ENCODE data around the gene C17orf78. TPM values are rescaled to one million over a fixed set of nuclear protein-coding genes. Genes with fewer than 3 reads are reported as not detected.

The C17orf78 gene
- total RNA-seq, 1 donor: not detected

GRCh38 chr17:37413875-37414519 is 38.2 kb downstream of the C17orf78 start:
- H3K4me3 ChIP-seq (ENCODE audit: low read depth, low read length): no peak overlapping the region
- peak; percentile 42 for TF ChIP-seq CTCF (IDR thresholded peaks at IDR 0.05; ENCODE audit: insufficient read depth, low read length)
- no peak for DNase-seq (ENCODE audit: low read depth)

GRCh38 chr17:37417852-37418251 is 42.1 kb downstream of the C17orf78 start:
- DNase-seq (ENCODE audit: low read depth): no peak
- no peak overlapping the region for H3K4me3 ChIP-seq (ENCODE audit: low read depth, low read length)
- TF ChIP-seq CTCF (IDR thresholded peaks at IDR 0.05; ENCODE audit: insufficient read depth, low read length): no peak

GRCh38 chr17:37422971-37423625 is 47.3 kb downstream of the C17orf78 start:
- DNase-seq (ENCODE audit: low read depth): no peak
- TF ChIP-seq CTCF (IDR thresholded peaks at IDR 0.05; ENCODE audit: insufficient read depth, low read length): no peak
- H3K4me3 ChIP-seq (ENCODE audit: low read depth, low read length): no peak overlapping the region

GRCh38 chr17:37425268-37425667 is 49.5 kb downstream of the C17orf78 start:
- no peak for DNase-seq (ENCODE audit: low read depth)
- no peak overlapping the region for H3K4me3 ChIP-seq (ENCODE audit: low read depth, low read length)
- TF ChIP-seq CTCF (IDR thresholded peaks at IDR 0.05; ENCODE audit: insufficient read depth, low read length): no peak

GRCh38 chr17:37429039-37429438 is 53.3 kb downstream of the C17orf78 start:
- no peak overlapping the region for H3K4me3 ChIP-seq (ENCODE audit: low read depth, low read length)
- no peak for TF ChIP-seq CTCF (IDR thresholded peaks at IDR 0.05; ENCODE audit: insufficient read depth, low read length)
- DNase-seq (ENCODE audit: low read depth): no peak

GRCh38 chr17:37429453-37429852 is 53.7 kb downstream of the C17orf78 start:
- no peak overlapping the region for H3K4me3 ChIP-seq (ENCODE audit: low read depth, low read length)
- TF ChIP-seq CTCF (IDR thresholded peaks at IDR 0.05; ENCODE audit: insufficient read depth, low read length): no peak
- no peak for DNase-seq (ENCODE audit: low read depth)
